Esophagus squamous epithelium (tissue), 5 donors: ENCODE measurements around the gene MFNG. TPM values are rescaled to one million over a fixed set of nuclear protein-coding genes. Genes with fewer than 3 reads are reported as not detected.
A peak's percentile ranks its signal among the peaks of the same experiment; 100 is the strongest.

Experiments used
- DNase-seq: peaks from one replicate; lab custom pipeline; 2025; lab: John Stamatoyannopoulos, UW
- H3K27ac ChIP-seq, 4 donors: fragments of 200-600 bp; sonication (generic); one replicate each; pipeline ENCODE4 v1.5.1; 2016 to 2019; ENCODE audit warnings: mild to moderate bottlenecking in 1 of 4
- H3K27me3 ChIP-seq, 4 donors: fragments of 200-600 bp; sonication (generic); 1 replicate in 3 of 4; 2 replicates in 1 of 4; pipeline versions ENCODE4 v1.5.1 to v1.6.0; 2017 to 2021; ENCODE audit warnings: antibody characterized with exemption in 1 of 4
- H3K36me3 ChIP-seq, 3 donors: fragments of 200-600 bp; sonication (generic); one replicate each; pipeline ENCODE4 v1.5.1; 2016 to 2019
- H3K4me1 ChIP-seq, 3 donors: fragments of 200-600 bp; sonication (generic); one replicate each; pipeline ENCODE4 v1.5.1; 2017 to 2019
- H3K4me3 ChIP-seq, 4 donors: fragments of 200-600 bp; sonication (generic); 1 replicate in 3 of 4; 2 replicates in 1 of 4; pipeline ENCODE4 v1.5.1; 2016 to 2019; ENCODE audit warnings: mild to moderate bottlenecking in 2 of 4, moderate library complexity in 1 of 4
- H3K9me3 ChIP-seq, 3 donors: fragments of 200-600 bp; sonication (generic); one replicate each; pipeline ENCODE4 v1.5.1; 2016 to 2019
- CTCF ChIP-seq, 6 experiments: fragments of 450-650 bp in 4 of 6; fragments of 200-600 bp in 2 of 6; sonication (generic) in 2 of 6; IDR thresholded peaks; one replicate each; pipeline ENCODE4 v1.5.1; 2016 to 2019; ENCODE audit warnings: antibody characterized with exemption in 6 of 6, mild to moderate bottlenecking in 4 of 6, moderate library complexity in 4 of 6
- POLR2A ChIP-seq, 4 donors: fragments of 450-650 bp; IDR thresholded peaks; one replicate each; pipeline ENCODE4 v1.6.1; 2017; ENCODE audit warnings: antibody characterized with exemption in 4 of 4, mild to moderate bottlenecking in 4 of 4, moderate library complexity in 3 of 4
- WGBS, 2 donors: methylation state at CpG; one replicate each; pipeline ENCODE4 v1.1.5; 2018; 5-methylcytosine and 5-hydroxymethylcytosine counted together
- intact Hi-C: fragments of 100-400 bp; cut with DNase I; formaldehyde crosslinking; loops from one replicate; pipeline ENCODE4 v1.15.0; 2022
- total RNA-seq, 4 donors: library from RNA; depleted of rRNA; stranded (reverse); fragments of >200 nt; gene quantifications; one replicate each; pipeline ENCODE4 v1.1.0, GENCODE V29; 2016
- donor health status: DM: yes; HTN: yes; CAD: no.

Gene MFNG
- total RNA-seq, 4 donors from 2014 or later = 3.8 to 10.3 (median 7.9) TPM

DNA sequence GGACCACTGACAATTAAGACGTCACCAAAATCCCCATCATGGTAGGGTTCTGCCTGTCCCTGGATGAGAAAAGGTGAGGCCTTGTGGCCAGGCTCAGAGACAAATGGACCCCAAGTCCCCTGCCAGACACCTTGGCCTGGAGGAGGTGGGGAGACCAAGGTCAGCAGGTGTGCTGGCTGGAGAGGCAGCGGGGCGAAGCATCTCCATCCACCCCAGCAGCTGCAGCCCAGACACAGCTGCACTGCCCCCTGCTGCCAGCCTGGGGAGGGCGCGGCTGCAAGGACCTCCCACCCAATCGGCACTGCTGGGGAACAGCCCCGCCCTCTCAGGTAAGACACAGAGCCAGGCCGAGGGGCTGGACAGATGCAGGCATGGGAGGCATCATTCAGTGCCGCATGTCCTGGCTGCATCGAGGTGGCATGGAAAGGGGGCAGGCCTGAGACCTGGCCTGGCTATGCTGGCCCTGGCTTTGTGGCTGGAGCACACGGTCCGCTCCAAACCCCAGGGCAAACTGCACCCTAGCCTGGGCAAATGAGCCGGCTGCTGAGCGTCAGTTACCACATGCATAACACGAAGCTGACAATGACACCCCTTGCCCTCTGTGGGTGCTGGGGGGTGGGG is 12.2 kb upstream of the MFNG start:
- DNase-seq = no peak
- 40 to 71% methylated on average over 1 to 2 of the region's 15 CpGs for WGBS, 2 donors
- Histone ChIP-seq H3K9me3 (no peaks in the 10 kb centered on the region), H3K36me3 (peaks cover 0 to 65% (median 0%) of the 10 kb centered on the region in 3 donors), H3K27ac (no peak overlapping the region), H3K4me1 (peaks cover 0 to 44% (median 10%) of the 10 kb centered on the region in 3 donors), H3K27me3 (peaks cover 0 to 7% (median 0%) of the 10 kb centered on the region in 4 donors), H3K4me3 (no peak overlapping the region)
- intact Hi-C loops = no loop called here
- TF ChIP-seq CTCF (IDR thresholded peaks at IDR 0.05) = peak in 5 of 6 experiments; percentile 19 to 49 (median 38)
- no peak for TF ChIP-seq POLR2A (IDR thresholded peaks at IDR 0.05)

GRCh38 chr22:37497062-37497599 is 10.9 kb upstream of the MFNG start:
- intact Hi-C loops = no loop called here
- Histone ChIP-seq H3K27me3 (peaks cover 0 to 7% (median 0%) of the 10 kb centered on the region in 4 donors), H3K4me3 (no peak overlapping the region), H3K4me1 (peaks cover 0 to 32% (median 0%) of the 10 kb centered on the region in 3 donors), H3K27ac (no peak overlapping the region), H3K36me3 (peaks cover 0 to 65% (median 0%) of the 10 kb centered on the region in 3 donors), H3K9me3 (no peaks in the 10 kb centered on the region)
- WGBS, 2 donors = 56 to 82% methylated on average over 3 to 12 of the region's 12 CpGs
- no peak for DNase-seq
- no peak for TF ChIP-seq POLR2A (IDR thresholded peaks at IDR 0.05)
- TF ChIP-seq CTCF (IDR thresholded peaks at IDR 0.05) = no peak

GRCh38 chr22:37496651-37497050 is 10.5 kb upstream of the MFNG start:
- Histone ChIP-seq H3K27me3 (peaks cover 0 to 7% (median 0%) of the 10 kb centered on the region in 4 donors), H3K4me1 (peaks cover 0 to 27% (median 0%) of the 10 kb centered on the region in 3 donors), H3K36me3 (peaks cover 0 to 63% (median 0%) of the 10 kb centered on the region in 3 donors), H3K4me3 (no peak overlapping the region), H3K9me3 (no peaks in the 10 kb centered on the region), H3K27ac (no peak overlapping the region)
- TF ChIP-seq POLR2A (IDR thresholded peaks at IDR 0.05) = no peak
- TF ChIP-seq CTCF (IDR thresholded peaks at IDR 0.05) = no peak
- WGBS, 2 donors = 84 to 87% methylated on average over 5 to 7 of the region's 11 CpGs
- DNase-seq = no peak
- intact Hi-C loops = no loop called here

DNA sequence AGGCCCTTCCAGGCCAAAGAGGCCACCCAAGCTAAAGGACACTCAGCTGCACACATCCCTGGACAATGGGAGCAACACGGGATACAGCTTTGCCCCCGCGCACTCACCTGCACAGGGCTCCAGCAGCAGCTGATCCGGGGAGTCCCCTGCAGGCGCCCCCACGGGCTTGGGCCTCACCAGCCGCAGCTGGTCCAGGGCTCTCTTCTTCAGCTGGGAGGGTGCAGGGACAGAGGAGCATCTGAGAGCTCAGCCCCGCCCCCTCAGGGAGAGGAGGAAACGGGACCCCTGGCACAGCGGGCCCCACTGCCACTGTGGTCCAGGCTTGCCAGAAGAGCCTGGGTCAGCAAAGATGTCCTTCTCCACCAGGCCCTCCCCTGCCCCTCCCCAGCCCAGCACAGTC is 7.8 kb upstream of the MFNG start:
- Histone ChIP-seq H3K4me3 (no peak overlapping the region), H3K4me1 (peaks cover 0 to 2% (median 0%) of the 10 kb centered on the region in 3 donors), H3K9me3 (no peaks in the 10 kb centered on the region), H3K36me3 (peaks cover 0 to 64% (median 0%) of the 10 kb centered on the region in 3 donors), H3K27ac (no peak overlapping the region), H3K27me3 (peaks cover 0 to 4% (median 0%) of the 10 kb centered on the region in 4 donors)
- WGBS, 2 donors = no CpG with 5 or more reads among the region's 10 CpGs
- no peak for DNase-seq
- intact Hi-C loops = no loop called here
- TF ChIP-seq CTCF (IDR thresholded peaks at IDR 0.05) (no peak), POLR2A (IDR thresholded peaks at IDR 0.05) (no peak)
